Measurements from ENCODE around the gene FBRSL1.
A peak's percentile ranks its signal among the peaks of the same experiment; 100 is the strongest.

The FBRSL1 gene

GRCh38 chr12:132456186-132456943 lies 33.6 kb upstream of the FBRSL1 start:
- TF ChIP-seq CTCF (IDR thresholded peaks at IDR 0.05; ENCODE audit: insufficient read depth, low read length, poor library complexity, severe bottlenecking): no peak
- H3K36me3 ChIP-seq (ENCODE audit: control insufficient read depth, insufficient read depth, low read length): no peaks in the 10 kb centered on the region
- no peak for DNase-seq (ENCODE audit: extremely low read depth, insufficient read length)
- no peaks in the 10 kb centered on the region for H3K27me3 ChIP-seq (replicated peaks; ENCODE audit: control insufficient read depth, insufficient read depth, low read length)
- H3K4me3 ChIP-seq (replicated peaks; ENCODE audit: low read depth, low read length): no peak overlapping the region

GRCh38 chr12:132456944-132457495 lies 32.9 kb upstream of the FBRSL1 start:
- Histone ChIP-seq H3K36me3 (ENCODE audit: control insufficient read depth, insufficient read depth, low read length) (no peaks in the 10 kb centered on the region), H3K27me3 (replicated peaks; ENCODE audit: control insufficient read depth, insufficient read depth, low read length) (no peaks in the 10 kb centered on the region), H3K4me3 (replicated peaks; ENCODE audit: low read depth, low read length) (no peak overlapping the region)
- no peak for DNase-seq (ENCODE audit: extremely low read depth, insufficient read length)
- no peak for TF ChIP-seq CTCF (IDR thresholded peaks at IDR 0.05; ENCODE audit: insufficient read depth, low read length, poor library complexity, severe bottlenecking)

- H3K36me3 ChIP-seq (ENCODE audit: control insufficient read depth, insufficient read depth, low read length): no peaks in the 10 kb centered on the region
- H3K27me3 ChIP-seq (replicated peaks; ENCODE audit: control insufficient read depth, insufficient read depth, low read length): no peaks in the 10 kb centered on the region
- no peak for DNase-seq (ENCODE audit: extremely low read depth, insufficient read length)
- no peak overlapping the region for H3K4me3 ChIP-seq (replicated peaks; ENCODE audit: low read depth, low read length)
- no peak for TF ChIP-seq CTCF (IDR thresholded peaks at IDR 0.05; ENCODE audit: insufficient read depth, low read length, poor library complexity, severe bottlenecking)
These were observed 31.5 kb upstream of the FBRSL1 start for GRCh38 chr12:132458441-132458840.

GRCh38 chr12:132458846-132459641 lies 30.9 kb upstream of the FBRSL1 start:
- DNase-seq (ENCODE audit: extremely low read depth, insufficient read length): no peak
- Histone ChIP-seq H3K36me3 (ENCODE audit: control insufficient read depth, insufficient read depth, low read length) (no peaks in the 10 kb centered on the region), H3K4me3 (replicated peaks; ENCODE audit: low read depth, low read length) (no peak overlapping the region), H3K27me3 (replicated peaks; ENCODE audit: control insufficient read depth, insufficient read depth, low read length) (no peaks in the 10 kb centered on the region)
- no peak for TF ChIP-seq CTCF (IDR thresholded peaks at IDR 0.05; ENCODE audit: insufficient read depth, low read length, poor library complexity, severe bottlenecking)

- Histone ChIP-seq H3K4me3 (replicated peaks; ENCODE audit: low read depth, low read length) (no peak overlapping the region), H3K27me3 (replicated peaks; ENCODE audit: control insufficient read depth, insufficient read depth, low read length) (no peaks in the 10 kb centered on the region), H3K36me3 (ENCODE audit: control insufficient read depth, insufficient read depth, low read length) (no peaks in the 10 kb centered on the region)
- TF ChIP-seq CTCF (IDR thresholded peaks at IDR 0.05; ENCODE audit: insufficient read depth, low read length, poor library complexity, severe bottlenecking): peak; percentile 17
- DNase-seq (ENCODE audit: extremely low read depth, insufficient read length): no peak
These were observed 29.4 kb upstream of the FBRSL1 start for GRCh38 chr12:132460571-132460970.
